ENCODE measurements around the gene KSR1. TPM values are rescaled to one million over a fixed set of nuclear protein-coding genes. Genes with fewer than 3 reads are reported as not detected.

The KSR1 gene
- total and polyA plus RNA-seq, 2 of the 8 experiments (the other 6 are each of a cell fraction or from before 2014, with no cell fraction given): 14.1 to 34.7 TPM

GRCh38 chr17:27521281-27522027 is 65.2 kb downstream of the KSR1 start:
- Histone ChIP-seq H2BK12ac (ENCODE audit: low read depth, low read length) (peak overlapping the region; percentile 40; the same call in 1 of the 2 replicates), H2BK120ac (replicated peaks; ENCODE audit: low read depth, low read length) (no peak overlapping the region), H3K9me3 (ENCODE audit: insufficient read depth in 2 of 2, low read depth in 1 of 2, low read length in 1 of 2) (no peaks in the 10 kb centered on the region), H2BK15ac (ENCODE audit: low read length) (peak overlapping the region; percentile 40; the same call in 1 of the 2 replicates), H2AK5ac (ENCODE audit: low read depth, low read length) (no peak overlapping the region), H2BK5ac (ENCODE audit: low read depth, low read length) (no peak overlapping the region), H3K18ac (ENCODE audit: extremely low read depth, low read length) (peak overlapping the region; percentile 52; the same call in 1 of the 2 replicates), H2AFZ (ENCODE audit: low read length) (no peak overlapping the region), H3K14ac (ENCODE audit: insufficient read length) (no peak overlapping the region), H3K23ac (ENCODE audit: insufficient read length) (no peak overlapping the region), H2BK20ac (ENCODE audit: low read length) (no peak overlapping the region), H3K27me3 (replicated peaks in 1 of 4; ENCODE audit: control insufficient read depth in 3 of 4, extremely low read depth in 1 of 4, insufficient read depth in 3 of 4, low read length in 3 of 4) (no peaks in the 10 kb centered on the region), H4K91ac (replicated peaks; ENCODE audit: insufficient read length, low read length) (no peak overlapping the region), H4K8ac (ENCODE audit: extremely low read depth, insufficient read depth, low read length) (no peak overlapping the region), H3K23me2 (ENCODE audit: low read depth, low read length) (no peaks in the 10 kb centered on the region), H3K79me1 (ENCODE audit: low read depth, low read length) (peaks cover 12% of the 10 kb centered on the region), H3K9ac (replicated peaks in 1 of 4; ENCODE audit: extremely low read depth in 1 of 4, low read depth in 3 of 4, low read length in 3 of 4) (no peak overlapping the region), H3K56ac (replicated peaks; ENCODE audit: insufficient read length, low read depth, low read length) (no peak overlapping the region), H3K36me3 (ENCODE audit: control insufficient read depth in 2 of 4, insufficient read depth in 4 of 4, low read length in 3 of 4) (no peaks in the 10 kb centered on the region), H3K4me3 (ENCODE audit: extremely low read depth in 1 of 4, insufficient read depth in 2 of 4, low read depth in 3 of 4, low read length in 4 of 4) (no peak overlapping the region), H4K5ac (ENCODE audit: insufficient read length, low read depth, low read length) (no peak overlapping the region), H3K4me2 (ENCODE audit: insufficient read depth in 1 of 2, low read depth in 2 of 2, low read length in 2 of 2) (no peak overlapping the region), H3K27ac (ENCODE audit: low read depth, low read length) (no peak overlapping the region), H3K79me2 (ENCODE audit: control insufficient read depth in 1 of 2, insufficient read depth in 2 of 2, low read length in 2 of 2) (peaks cover 0 to 79% of the 10 kb centered on the region in 2 experiments; a peak in 3 of 4 replicates), H4K20me1 (replicated peaks in 1 of 2; ENCODE audit: control insufficient read depth in 1 of 2, insufficient read depth in 2 of 2, low read length in 2 of 2) (no peaks in the 10 kb centered on the region), H3K4ac (replicated peaks; ENCODE audit: insufficient read length, low read depth, low read length) (no peak overlapping the region), H3K4me1 (replicated peaks in 1 of 4; ENCODE audit: control insufficient read depth in 3 of 4, insufficient read depth in 4 of 4, low read length in 3 of 4) (peaks cover 9 to 22% (median 18%) of the 10 kb centered on the region in 4 experiments)
- no peak for FAIRE-seq
- ChIA-PET POLR2A (ENCODE audit: partially characterized antibody) (no interaction called here), CTCF (ENCODE audit: partially characterized antibody) (interaction anchor here (0.8 to 2.1 kb wide), 11 partner anchors 10 to 163 kb away, joined by 3 to 7 read pairs (median 4); no protein-coding TSS in a partner anchor)
- DNase-seq (ENCODE audit: low read depth in 1 of 2, low spot score in 2 of 2): no peak
- 85% methylated on average over 6 of the region's 7 CpGs; no CpG with 5 or more reads in 1 of the 2 experiments for WGBS, 2 experiments (ENCODE audit: extremely low coverage in 1 of 2, insufficient coverage in 1 of 2, insufficient read length in 1 of 2, insufficient replicate concordance in 2 of 2, low coverage in 1 of 2, low lambda C conversion rate in 2 of 2, missing lambda C conversion rate in 1 of 2)
- TF ChIP-seq SUZ12 (IDR thresholded peaks at IDR 0.05; ENCODE audit: low read length) (no peak), PHF8 (conservative IDR thresholded peaks at IDR 0.05; ENCODE audit: low read depth, low read length) (no peak), CBX5 (IDR thresholded peaks at IDR 0.05; ENCODE audit: low read depth, low read length) (no peak), GABPA (IDR thresholded peaks at IDR 0.05; ENCODE audit: borderline replicate concordance, insufficient read depth, low read length) (no peak), RAD21 (IDR thresholded peaks at IDR 0.05 in 1 of 2, conservative IDR thresholded peaks at IDR 0.05 in 1 of 2; ENCODE audit: low read depth in 2 of 2, low read length in 2 of 2) (no peak), KDM1A (IDR thresholded peaks at IDR 0.05; ENCODE audit: borderline replicate concordance, low read length) (no peak), JUND (IDR thresholded peaks at IDR 0.05; ENCODE audit: low read length) (no peak)

Measured in H1 (cell line).